GDM1 (cell line): Measurements from ENCODE around the gene SLC30A10.
"Not testable (repeated sequence)": the region's sequence is repeated elsewhere in the genome, so short reads cannot be mapped to it uniquely, and the experiment has no call there.

Source experiments
- DNase-seq: peaks from one replicate; lab custom pipeline; 2025; lab: John Stamatoyannopoulos, UW

Gene SLC30A10

DNA sequence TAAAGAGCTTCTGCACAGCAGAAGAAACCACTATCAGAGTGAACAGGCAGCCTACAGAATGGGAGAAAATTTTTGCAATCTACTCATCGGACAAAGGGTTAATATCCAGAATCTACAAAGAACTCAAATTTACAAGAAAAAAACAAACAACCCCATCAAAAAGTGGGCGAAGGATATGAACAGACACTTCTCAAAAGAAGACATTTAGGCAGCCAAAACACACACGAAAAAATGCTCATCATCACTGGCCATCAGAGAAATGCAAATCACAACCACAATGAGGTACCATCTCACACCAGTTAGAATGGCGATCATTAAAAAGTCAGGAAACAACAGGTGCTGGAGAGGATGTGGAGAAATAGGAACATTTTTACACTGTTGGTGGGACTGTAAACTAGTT lies 36.5 kb downstream of the SLC30A10 start:
- not testable (repeated sequence) for DNase-seq

DNA sequence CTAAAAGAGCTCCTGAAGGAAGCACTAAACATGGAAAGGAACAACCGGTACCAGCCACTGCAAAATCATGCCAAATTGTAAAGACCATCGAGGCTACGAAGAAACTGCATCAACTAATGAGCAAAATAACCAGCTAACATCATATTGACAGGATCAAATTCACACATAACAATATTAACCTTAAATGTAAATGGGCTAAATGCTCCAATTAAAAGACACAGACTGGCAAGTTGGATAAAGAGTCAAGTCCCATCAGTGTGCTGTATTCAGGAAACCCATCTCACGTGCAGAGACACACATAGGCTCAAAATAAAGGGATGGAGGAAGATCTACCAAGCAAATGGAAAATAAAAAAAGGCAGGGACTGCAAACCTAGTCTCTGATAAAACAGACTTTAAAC lies 39.7 kb downstream of the SLC30A10 start:
- not testable (repeated sequence) for DNase-seq

DNA sequence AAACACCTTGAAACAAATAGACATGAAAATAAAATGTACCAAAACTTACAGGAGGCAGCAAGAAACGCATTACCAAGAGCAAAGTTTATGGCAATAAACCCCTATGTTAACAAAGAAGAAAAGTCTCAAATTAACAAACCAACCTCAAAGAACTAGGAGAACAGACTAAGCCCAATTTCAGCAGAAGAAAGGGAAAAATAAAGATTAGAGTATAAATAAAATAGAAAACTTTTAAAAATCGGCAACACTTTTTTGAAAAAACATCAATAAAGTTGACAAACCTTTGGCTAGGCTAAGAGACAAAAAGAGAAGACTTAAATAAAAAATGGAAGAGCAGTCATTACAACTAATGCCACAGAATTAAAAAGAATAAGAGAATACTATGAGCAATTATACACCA lies 42.7 kb downstream of the SLC30A10 start:
- no peak for DNase-seq

DNA sequence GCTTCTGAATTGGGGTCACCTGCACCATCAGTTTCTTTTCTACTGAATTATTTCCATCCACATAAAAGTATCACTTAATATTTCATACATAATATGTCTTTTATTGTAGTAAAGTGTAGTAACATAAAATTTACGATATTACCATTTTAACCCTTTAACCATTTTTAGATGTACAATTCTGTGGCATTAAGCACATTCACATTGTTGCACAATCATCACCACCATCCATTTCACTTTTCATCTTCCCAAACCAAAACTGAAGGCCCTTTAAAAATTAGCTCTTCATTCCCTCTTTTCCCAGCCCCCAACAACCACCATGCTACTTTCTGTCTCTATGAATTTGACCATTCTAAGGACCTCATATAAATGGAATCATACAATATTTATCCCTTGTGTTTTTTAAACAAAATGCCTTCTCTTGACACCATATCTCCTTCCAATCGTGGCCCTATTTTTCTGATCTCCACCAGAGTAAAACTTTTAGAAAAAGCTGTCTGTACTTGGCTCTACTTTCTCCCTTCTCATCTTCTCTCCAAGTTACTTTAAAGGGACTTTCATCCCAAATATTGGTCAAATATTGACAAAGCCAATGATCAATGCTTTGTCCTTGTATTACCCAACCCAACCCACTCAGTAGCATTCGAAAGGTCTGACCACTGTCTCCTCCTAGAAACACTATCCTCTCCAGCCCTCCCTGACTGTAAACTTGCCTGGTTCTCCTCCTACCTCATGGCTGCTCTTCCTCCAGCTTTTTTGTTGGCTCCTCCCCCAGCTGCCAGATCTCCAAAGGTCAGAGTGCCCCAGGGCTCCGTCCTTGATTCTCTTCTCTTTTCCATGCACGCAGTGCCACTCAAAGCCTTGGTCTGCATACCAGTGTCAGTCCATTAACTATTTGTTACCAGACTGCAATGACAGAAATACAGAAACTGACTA lies 44.7 kb downstream of the SLC30A10 start:
- DNase-seq: no peak

DNA sequence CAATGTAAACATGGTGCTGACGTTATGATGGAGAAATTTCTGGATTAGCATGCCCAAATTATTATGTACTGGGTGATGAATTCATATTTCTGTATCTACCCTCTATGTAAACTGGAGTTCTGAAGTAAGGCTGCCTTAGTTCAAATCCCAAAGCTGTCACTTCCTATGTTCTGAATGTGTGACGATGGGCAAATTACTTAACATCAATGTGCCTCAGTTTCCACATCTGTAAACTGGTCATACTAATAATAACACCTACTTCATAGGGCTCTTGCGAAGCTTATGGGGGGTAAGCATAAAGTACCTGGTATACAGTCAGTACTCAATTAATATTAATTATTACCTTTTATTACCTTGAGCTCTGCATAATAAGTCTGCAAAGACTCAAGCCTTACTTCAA lies 45.6 kb downstream of the SLC30A10 start:
- DNase-seq: no peak

DNA sequence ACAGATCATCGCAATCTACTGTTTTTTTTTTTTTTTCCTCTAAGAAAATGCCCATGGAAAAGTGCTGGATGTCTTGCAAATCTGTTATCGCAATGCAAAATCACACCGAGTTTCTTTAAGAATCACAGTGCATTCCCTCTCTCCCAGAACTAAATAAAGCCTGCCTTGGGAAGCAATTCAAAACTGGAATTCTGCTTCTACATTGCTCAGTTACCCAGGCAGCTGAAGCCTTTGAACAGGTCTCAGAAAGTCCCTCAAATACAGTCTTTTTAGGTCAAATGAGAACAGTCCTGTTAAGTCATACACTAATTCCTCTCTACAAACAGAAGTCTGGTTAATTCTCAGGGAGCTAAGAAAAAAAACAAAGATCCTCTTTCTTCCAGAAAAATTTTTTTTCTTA lies 46.3 kb downstream of the SLC30A10 start:
- DNase-seq: no peak

DNA sequence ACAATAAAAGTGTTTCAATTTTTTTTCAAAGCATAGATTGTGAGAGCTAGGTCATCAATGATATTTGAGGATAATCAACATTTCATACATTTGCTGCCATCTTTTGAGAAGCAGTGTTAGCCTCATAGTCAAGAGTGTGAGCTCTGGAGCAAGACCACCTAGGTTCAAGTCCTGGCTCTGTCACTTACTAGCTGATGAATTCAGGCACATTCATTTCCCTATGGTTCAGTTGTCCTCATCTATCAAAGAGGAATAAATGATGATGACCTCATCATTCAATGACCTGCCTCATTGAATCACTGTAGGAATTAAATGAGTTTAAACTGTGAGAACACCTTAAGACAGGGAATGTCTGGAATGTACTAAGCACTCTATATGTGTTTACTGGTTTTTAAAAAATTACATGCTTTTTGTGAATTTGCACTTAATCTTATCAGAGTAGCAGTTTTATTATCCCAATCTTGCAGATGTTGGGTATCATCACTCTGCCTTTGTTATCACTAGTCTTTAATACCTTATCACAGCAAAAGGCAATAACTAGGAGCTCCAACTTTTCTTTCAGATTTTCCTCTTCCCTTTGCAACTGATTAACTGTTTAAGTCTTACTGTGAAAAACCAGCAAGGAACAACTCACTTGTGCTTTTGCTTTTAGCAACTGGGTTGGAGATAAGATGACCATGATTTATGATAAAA lies 47.4 kb downstream of the SLC30A10 start:
- no peak for DNase-seq

DNA sequence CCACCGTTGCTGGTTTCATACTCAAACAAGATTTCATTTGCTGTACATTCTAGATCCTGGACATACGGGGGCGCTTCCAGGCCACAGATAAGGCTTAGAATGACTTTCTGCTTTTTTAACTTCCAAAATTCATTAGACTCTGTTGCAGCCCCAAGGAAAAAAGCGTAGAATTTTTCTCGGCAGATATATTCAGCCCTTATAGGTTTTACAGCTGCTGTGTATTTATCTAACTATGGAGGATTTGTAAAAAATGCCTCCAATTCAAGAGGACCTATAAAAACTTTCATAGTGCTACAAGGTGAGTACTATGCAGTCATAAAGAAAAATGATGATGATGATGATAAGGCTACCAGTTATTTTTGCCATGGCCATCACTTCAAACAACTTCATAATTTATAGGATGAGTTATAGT lies 51.6 kb downstream of the SLC30A10 start:
- DNase-seq: no peak

DNA sequence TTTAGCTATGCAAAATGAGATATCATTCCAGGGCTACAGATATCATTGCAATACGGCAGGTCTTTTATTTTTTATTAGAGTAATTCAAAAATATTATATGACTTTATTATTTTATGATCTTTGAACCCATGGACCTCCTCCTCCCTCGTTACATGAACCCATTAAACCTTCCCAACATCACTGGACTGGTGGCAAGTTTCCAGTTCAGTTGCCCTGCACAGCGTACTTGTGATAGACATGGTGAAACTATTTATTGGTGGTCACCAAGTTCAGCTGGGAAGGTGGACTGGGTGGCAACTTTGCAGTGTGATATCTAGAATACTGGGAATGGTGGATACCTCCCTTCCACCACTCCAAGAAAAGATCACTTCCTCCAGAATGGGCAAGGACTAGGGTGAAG lies 52.5 kb downstream of the SLC30A10 start:
- no peak for DNase-seq

DNA sequence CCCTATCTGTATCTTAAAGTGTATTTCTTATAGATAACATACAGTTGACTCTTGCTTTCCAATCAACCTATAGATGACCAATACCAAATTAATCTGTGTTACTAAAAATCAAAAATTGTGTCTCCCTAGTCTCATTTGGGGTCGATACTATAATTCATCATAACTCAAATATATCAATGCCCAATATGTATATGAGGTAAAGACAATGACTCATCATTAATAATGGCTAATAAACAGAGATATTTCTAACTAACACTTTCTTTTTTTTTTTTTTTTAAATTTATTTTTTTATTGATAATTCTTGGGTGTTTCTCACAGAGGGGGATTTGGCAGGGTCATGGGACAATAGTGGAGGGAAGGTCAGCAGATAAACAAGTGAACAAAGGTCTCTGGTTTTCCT lies 55.8 kb downstream of the SLC30A10 start:
- not testable (repeated sequence) for DNase-seq

DNA sequence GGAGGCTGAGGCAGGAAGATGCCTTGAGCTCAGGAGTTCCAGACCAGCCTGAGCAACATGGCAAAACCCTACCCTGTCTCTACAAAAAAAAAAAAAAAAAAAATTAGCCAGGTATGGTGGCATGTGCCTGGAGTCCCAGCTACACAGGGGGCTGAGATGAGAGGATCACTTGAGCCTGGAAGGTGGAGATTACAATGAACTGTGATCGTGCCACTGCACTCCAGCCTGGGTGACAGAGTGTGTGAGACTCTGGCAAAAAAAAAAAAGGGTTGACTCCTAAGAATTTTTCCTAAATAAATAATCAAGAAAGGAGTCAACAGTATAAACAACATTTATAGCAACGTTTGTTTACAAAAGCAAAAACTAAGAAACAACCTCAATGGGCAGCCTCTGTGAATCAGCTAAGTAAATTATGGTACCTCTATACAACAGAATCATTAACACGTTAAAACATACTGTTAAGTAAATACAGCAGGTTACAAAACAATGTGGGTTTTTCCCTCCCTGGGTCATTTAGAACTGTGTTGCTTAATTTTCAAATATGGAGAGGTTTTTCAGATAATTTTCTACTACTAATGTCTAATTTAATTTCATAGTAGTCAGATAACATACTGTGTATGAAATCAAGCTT lies 56.8 kb downstream of the SLC30A10 start:
- no peak for DNase-seq

DNA sequence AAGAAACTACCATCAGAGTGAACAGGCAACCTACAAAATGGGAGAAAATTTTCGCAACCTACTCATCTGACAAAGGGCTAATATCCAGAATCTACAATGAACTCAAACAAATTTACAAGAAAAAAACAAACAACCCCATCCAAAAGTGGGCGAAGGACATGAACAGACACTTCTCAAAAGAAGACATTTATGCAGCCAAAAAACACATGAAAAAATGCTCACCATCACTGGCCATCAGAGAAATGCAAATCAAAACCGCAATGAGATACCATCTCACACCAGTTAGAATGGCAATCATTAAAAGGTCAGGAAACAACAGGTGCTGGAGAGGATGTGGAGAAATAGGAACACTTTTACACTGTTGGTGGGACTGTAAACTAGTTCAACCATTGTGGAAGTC lies 59.7 kb downstream of the SLC30A10 start:
- not testable (repeated sequence) for DNase-seq
